ENCODE measurements around the gene FH. TPM values are rescaled to one million over a fixed set of nuclear protein-coding genes. Genes with fewer than 3 reads are reported as not detected.

Gene FH
- total RNA-seq, 3 donors from 2014 or later (not counting 1 experiment from before 2014, with no cell fraction given): 16.6 to 18.3 (median 16.7) TPM

DNA sequence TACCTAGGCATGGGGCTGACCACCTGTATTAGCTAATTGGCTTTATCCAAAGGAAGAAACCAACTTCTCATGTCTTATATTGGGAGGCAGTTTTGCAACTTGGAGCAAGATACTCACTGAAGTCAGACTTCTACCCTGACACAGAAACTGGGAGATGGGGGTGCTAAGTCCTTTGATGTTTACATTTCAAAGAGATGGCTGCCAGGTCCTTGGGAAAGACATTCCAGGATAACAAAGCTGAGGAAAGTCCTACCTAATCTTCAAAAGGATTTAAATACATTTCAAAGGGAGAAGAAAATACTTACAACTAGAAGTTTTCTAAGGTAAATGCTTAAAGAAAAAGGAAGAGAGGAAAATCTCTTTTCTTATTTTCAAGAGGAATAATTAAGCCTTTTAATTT lies 62.1 kb downstream of the FH start:
- Histone ChIP-seq H3K27me3 (ENCODE audit: control insufficient read depth, insufficient read depth, low read length) (no peaks in the 10 kb centered on the region), H3K9me3 (ENCODE audit: control insufficient read depth, insufficient read depth, low read length) (no peaks in the 10 kb centered on the region), H3K4me1 (ENCODE audit: control insufficient read depth, insufficient read depth, low read length) (no peaks in the 10 kb centered on the region), H3K4me3 (ENCODE audit: low read length) (no peak overlapping the region), H3K27ac (ENCODE audit: low read length) (no peak overlapping the region), H3K36me3 (ENCODE audit: control insufficient read depth, insufficient read depth, low read length) (no peaks in the 10 kb centered on the region)
- TF ChIP-seq, protein P1, sequence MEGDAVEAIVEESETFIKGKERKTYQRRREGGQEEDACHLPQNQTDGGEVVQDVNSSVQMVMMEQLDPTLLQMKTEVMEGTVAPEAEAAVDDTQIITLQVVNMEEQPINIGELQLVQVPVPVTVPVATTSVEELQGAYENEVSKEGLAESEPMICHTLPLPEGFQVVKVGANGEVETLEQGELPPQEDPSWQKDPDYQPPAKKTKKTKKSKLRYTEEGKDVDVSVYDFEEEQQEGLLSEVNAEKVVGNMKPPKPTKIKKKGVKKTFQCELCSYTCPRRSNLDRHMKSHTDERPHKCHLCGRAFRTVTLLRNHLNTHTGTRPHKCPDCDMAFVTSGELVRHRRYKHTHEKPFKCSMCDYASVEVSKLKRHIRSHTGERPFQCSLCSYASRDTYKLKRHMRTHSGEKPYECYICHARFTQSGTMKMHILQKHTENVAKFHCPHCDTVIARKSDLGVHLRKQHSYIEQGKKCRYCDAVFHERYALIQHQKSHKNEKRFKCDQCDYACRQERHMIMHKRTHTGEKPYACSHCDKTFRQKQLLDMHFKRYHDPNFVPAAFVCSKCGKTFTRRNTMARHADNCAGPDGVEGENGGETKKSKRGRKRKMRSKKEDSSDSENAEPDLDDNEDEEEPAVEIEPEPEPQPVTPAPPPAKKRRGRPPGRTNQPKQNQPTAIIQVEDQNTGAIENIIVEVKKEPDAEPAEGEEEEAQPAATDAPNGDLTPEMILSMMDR (IDR thresholded peaks at IDR 0.05): no peak
- Mint-ChIP-seq H3K4me1 (no peaks in the 10 kb centered on the region), H3K9me3 (peaks cover 0 to 4% of the 10 kb centered on the region in 2 donors), H3K36me3 (no peaks in the 10 kb centered on the region), H3K27ac (no peak overlapping the region), H3K27me3 (ENCODE audit: low read depth in 2 of 2) (no peaks in the 10 kb centered on the region), H3K4me3 (no peak overlapping the region)
- intact Hi-C loops (cut with micrococcal nuclease): no loop called here
- ATAC-seq (no peak), DNase-seq (no peak)

DNA sequence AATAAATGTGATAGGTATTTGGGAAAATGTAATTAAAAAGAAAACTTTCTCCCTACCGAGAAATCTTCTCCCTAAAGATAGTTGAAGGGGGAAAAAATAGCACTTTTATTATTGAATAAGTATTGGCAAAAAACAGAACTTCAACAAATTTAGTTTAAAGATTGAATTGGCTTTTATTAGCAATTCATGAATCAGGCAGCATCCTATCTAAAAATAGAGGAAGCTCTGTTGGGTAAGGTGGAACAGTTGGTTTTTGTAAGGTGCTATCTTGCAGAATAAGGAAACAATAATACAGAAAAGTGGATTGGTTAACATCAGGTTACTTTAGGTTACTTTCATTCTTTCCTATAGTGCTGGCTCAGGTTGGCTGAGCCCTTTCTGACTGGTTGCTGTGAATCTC lies 62.8 kb downstream of the FH start:
- TF ChIP-seq, protein P1 (IDR thresholded peaks at IDR 0.05): no peak
- Histone ChIP-seq H3K36me3 (ENCODE audit: control insufficient read depth, insufficient read depth, low read length) (no peaks in the 10 kb centered on the region), H3K27ac (ENCODE audit: low read length) (no peak overlapping the region), H3K4me3 (ENCODE audit: low read length) (no peak overlapping the region), H3K4me1 (ENCODE audit: control insufficient read depth, insufficient read depth, low read length) (no peaks in the 10 kb centered on the region), H3K27me3 (ENCODE audit: control insufficient read depth, insufficient read depth, low read length) (no peaks in the 10 kb centered on the region), H3K9me3 (ENCODE audit: control insufficient read depth, insufficient read depth, low read length) (no peaks in the 10 kb centered on the region)
- intact Hi-C loops (cut with micrococcal nuclease): no loop called here
- Mint-ChIP-seq H3K27ac (no peak overlapping the region), H3K36me3 (no peaks in the 10 kb centered on the region), H3K4me3 (no peak overlapping the region), H3K4me1 (no peaks in the 10 kb centered on the region), H3K27me3 (ENCODE audit: low read depth in 2 of 2) (no peaks in the 10 kb centered on the region), H3K9me3 (peaks cover 0 to 4% of the 10 kb centered on the region in 2 donors)
- ATAC-seq (no peak), DNase-seq (no peak)
- WGBS (ENCODE audit: insufficient coverage): no CpG with 5 or more reads among the region's 1 CpG

DNA sequence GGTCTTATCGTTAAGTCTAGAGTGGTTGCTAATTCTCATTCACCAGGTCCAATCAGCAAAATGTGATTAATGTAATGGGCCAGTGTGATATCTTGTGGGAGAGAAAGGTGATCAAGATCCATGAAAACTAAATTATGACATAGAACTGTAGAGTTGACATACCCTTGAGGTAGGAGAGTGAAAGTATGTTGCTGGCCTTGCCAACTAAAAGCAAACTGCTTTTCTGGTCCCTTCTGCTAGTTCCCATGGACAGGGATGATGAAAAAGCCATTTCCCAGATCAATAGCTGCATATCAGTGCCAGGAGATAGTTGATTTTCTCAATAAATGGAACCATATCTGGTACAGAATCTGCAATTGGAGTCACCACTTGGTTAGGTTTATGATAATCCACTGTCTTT lies 65.8 kb downstream of the FH start:
- Histone ChIP-seq H3K27me3 (ENCODE audit: control insufficient read depth, insufficient read depth, low read length) (no peaks in the 10 kb centered on the region), H3K9me3 (ENCODE audit: control insufficient read depth, insufficient read depth, low read length) (no peaks in the 10 kb centered on the region), H3K27ac (ENCODE audit: low read length) (no peak overlapping the region), H3K4me3 (ENCODE audit: low read length) (no peak overlapping the region), H3K36me3 (ENCODE audit: control insufficient read depth, insufficient read depth, low read length) (no peaks in the 10 kb centered on the region), H3K4me1 (ENCODE audit: control insufficient read depth, insufficient read depth, low read length) (no peaks in the 10 kb centered on the region)
- ATAC-seq (no peak), DNase-seq (no peak)
- Mint-ChIP-seq H3K27ac (no peak overlapping the region), H3K27me3 (ENCODE audit: low read depth in 2 of 2) (no peaks in the 10 kb centered on the region), H3K9me3 (peaks cover 0 to 4% of the 10 kb centered on the region in 2 donors), H3K36me3 (no peaks in the 10 kb centered on the region), H3K4me3 (no peak overlapping the region), H3K4me1 (no peaks in the 10 kb centered on the region)
- 100% methylated on average over 1 of the region's 1 CpG for WGBS (ENCODE audit: insufficient coverage)
- intact Hi-C loops (cut with micrococcal nuclease): no loop called here
- TF ChIP-seq, protein P1 (IDR thresholded peaks at IDR 0.05): no peak

DNA sequence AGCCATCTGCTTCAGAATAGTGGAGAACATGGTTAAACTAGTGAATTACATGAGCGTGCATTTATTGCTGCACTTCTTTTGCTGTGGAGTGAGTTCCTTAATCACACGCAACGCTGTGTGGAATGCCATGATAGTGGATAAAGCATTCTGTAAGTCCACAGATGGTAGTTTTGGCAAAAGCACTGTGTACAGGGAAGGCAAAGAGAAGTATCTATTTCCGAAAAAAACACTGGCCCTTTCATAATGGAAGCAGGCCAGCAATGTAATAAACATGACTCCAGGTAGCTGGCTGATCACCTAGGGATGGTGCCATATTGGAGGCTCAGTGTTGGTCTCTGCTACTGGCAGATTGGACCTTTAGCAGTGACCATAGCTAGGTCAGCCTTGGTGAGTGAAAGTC lies 67.6 kb downstream of the FH start:
- Histone ChIP-seq H3K4me3 (ENCODE audit: low read length) (no peak overlapping the region), H3K27me3 (ENCODE audit: control insufficient read depth, insufficient read depth, low read length) (no peaks in the 10 kb centered on the region), H3K27ac (ENCODE audit: low read length) (no peak overlapping the region), H3K36me3 (ENCODE audit: control insufficient read depth, insufficient read depth, low read length) (no peaks in the 10 kb centered on the region), H3K4me1 (ENCODE audit: control insufficient read depth, insufficient read depth, low read length) (no peaks in the 10 kb centered on the region), H3K9me3 (ENCODE audit: control insufficient read depth, insufficient read depth, low read length) (no peaks in the 10 kb centered on the region)
- intact Hi-C loops (cut with micrococcal nuclease): no loop called here
- Mint-ChIP-seq H3K4me3 (no peak overlapping the region), H3K27me3 (ENCODE audit: low read depth in 2 of 2) (peaks cover 0 to 2% of the 10 kb centered on the region in 2 donors), H3K27ac (no peak overlapping the region), H3K4me1 (no peaks in the 10 kb centered on the region), H3K9me3 (peaks cover 0 to 6% of the 10 kb centered on the region in 2 donors), H3K36me3 (no peaks in the 10 kb centered on the region)
- DNase-seq: no peak
- TF ChIP-seq, protein P1 (IDR thresholded peaks at IDR 0.05): no peak
- WGBS (ENCODE audit: insufficient coverage): 96% methylated on average over 4 of the region's 4 CpGs
- ATAC-seq: no peak
